A673 (cell line): Measurements from ENCODE around the gene LONP2. TPM values are rescaled to one million over a fixed set of nuclear protein-coding genes. Genes with fewer than 3 reads are reported as not detected.
A peak's percentile ranks its signal among the peaks of the same experiment; 100 is the strongest.
"Not testable (repeated sequence)": the region's sequence is repeated elsewhere in the genome, so short reads cannot be mapped to it uniquely, and the experiment has no call there.

Source experiments
- BruUV-seq: library from RNA; stranded (reverse); fragments of 400-500 nt; replicated peaks from 2 replicates; lab custom pipeline; 2021; lab: Mats Ljungman, UMichigan
- CTCF ChIA-PET: fragments of 300-600 bp; sonication (Branson Sonifier 250); formaldehyde crosslinking; loops from one replicate; lab custom pipeline; 2022; ENCODE audit warnings: antibody characterized with exemption; lab: Charles Lee
- POLR2A ChIA-PET: fragments of 300-600 bp; sonication (Branson Sonifier 250); formaldehyde crosslinking; loops from one replicate; lab custom pipeline; 2022; ENCODE audit warnings: antibody characterized with exemption; ENCODE audit not compliant: low non-redundant PET; lab: Charles Lee
- DNase-seq: peaks from one replicate; pipeline ENCODE4 v3.0.0-alpha.2; 2015; ENCODE audit warnings: low spot score
- H3K27ac ChIP-seq: fragments of 200-600 bp; sonication (generic); 2 replicates; pipeline ENCODE4 v1.5.1; 2016; ENCODE audit warnings: mixed run types, low read depth, mild to moderate bottlenecking, mixed read lengths, antibody characterized with exemption, low read length; ENCODE audit not compliant: poor library complexity, severe bottlenecking
- H3K27me3 ChIP-seq: fragments of 200-600 bp; sonication (generic); replicated peaks from 2 replicates; pipeline ENCODE4 v1.6.1; 2017; ENCODE audit warnings: mixed run types, low read depth, mild to moderate bottlenecking, mixed read lengths, antibody characterized with exemption, low read length; ENCODE audit not compliant: insufficient read depth, poor library complexity
- H3K36me3 ChIP-seq: fragments of 200-600 bp; sonication (generic); 2 replicates; pipeline ENCODE4 v1.6.1; 2016; ENCODE audit warnings: mixed run types, mild to moderate bottlenecking, mixed read lengths, antibody characterized with exemption, low read length; ENCODE audit not compliant: insufficient read depth, poor library complexity, severe bottlenecking
- H3K4me1 ChIP-seq: fragments of 200-600 bp; sonication (generic); 2 replicates; pipeline ENCODE4 v1.6.1; 2017; ENCODE audit warnings: mixed run types, mild to moderate bottlenecking, mixed read lengths, antibody characterized with exemption, low read length; ENCODE audit not compliant: insufficient read depth, poor library complexity, severe bottlenecking
- H3K4me3 ChIP-seq: fragments of 200-600 bp; sonication (generic); 2 replicates; pipeline ENCODE4 v1.5.1; 2016; ENCODE audit warnings: low read depth, mixed run types, mild to moderate bottlenecking, mixed read lengths, low read length; ENCODE audit not compliant: poor library complexity, severe bottlenecking
- H3K9me3 ChIP-seq: fragments of 200-600 bp; sonication (generic); 2 replicates; pipeline ENCODE4 v1.6.1; 2016; ENCODE audit warnings: mixed run types, low read depth, mild to moderate bottlenecking, mixed read lengths, antibody characterized with exemption, low read length; ENCODE audit not compliant: poor library complexity, severe bottlenecking
- CTCF ChIP-seq: fragments of 300-800, 200-600 bp; sonication (generic); conservative IDR thresholded peaks from 2 replicates; pipeline ENCODE4 v1.5.1; 2017; ENCODE audit warnings: low read depth, mild to moderate bottlenecking, antibody characterized with exemption, low read length, moderate library complexity, mixed read lengths
- EZH2 ChIP-seq: fragments of 200-600 bp; sonication (generic); IDR thresholded peaks from 2 replicates; pipeline ENCODE4 v1.6.1; 2017; ENCODE audit warnings: borderline replicate concordance, low read depth, mild to moderate bottlenecking, mixed read lengths, antibody characterized with exemption, low read length; ENCODE audit not compliant: poor library complexity, severe bottlenecking
- intact Hi-C: fragments of 100-400 bp; cut with micrococcal nuclease; formaldehyde crosslinking; loops from one replicate; pipeline ENCODE4 v1.10.0; 2022; ENCODE audit not compliant: unreplicated experiment
- total RNA-seq: library from RNA; stranded (reverse); gene quantifications from 2 replicates; pipeline ENCODE4 v1.2.3, GENCODE V29; 2021

Gene LONP2
- total RNA-seq, 1 experiment from 2014 or later = 48.8 TPM

- Histone ChIP-seq H3K27me3 (no peaks in the 10 kb centered on the region), H3K4me3 (no peak overlapping the region), H3K4me1 (no peaks in the 10 kb centered on the region), H3K36me3 (no peaks in the 10 kb centered on the region), H3K9me3 (no peaks in the 10 kb centered on the region), H3K27ac (no peak overlapping the region)
- no TSS peak for BruUV-seq
- DNase-seq = no peak
- intact Hi-C loops = no loop called here
- TF ChIP-seq CTCF (no peak), EZH2 (no peak)
- POLR2A ChIA-PET = no interaction called here
- CTCF ChIA-PET = no interaction called here
Measured at GRCh38 chr16:48236286-48236685, 7.8 kb upstream of the LONP2 start.

- CTCF ChIA-PET, intact Hi-C loops: not testable (repeated sequence)
Measured at GRCh38 chr16:48240147-48240546, 4.0 kb upstream of the LONP2 start.

GRCh38 chr16:48244863-48245195, 729 bp downstream of the LONP2 start:
- TF ChIP-seq EZH2 = no peak
- TF ChIP-seq CTCF = no peak
- ChIA-PET POLR2A (no interaction called here), CTCF (no interaction called here)
- Histone ChIP-seq H3K4me3 (peak overlapping the region; percentile 92), H3K9me3 (no peaks in the 10 kb centered on the region), H3K27ac (peak overlapping the region; percentile 89), H3K27me3 (no peaks in the 10 kb centered on the region), H3K36me3 (no peaks in the 10 kb centered on the region), H3K4me1 (peaks cover 13% of the 10 kb centered on the region)
- intact Hi-C loops = no loop called here
- no peak for DNase-seq
- BruUV-seq = no TSS peak

More at GRCh38 chr16:48240147-48240546, 4.0 kb upstream of the LONP2 start:
- H3K4me3 ChIP-seq, H3K36me3 ChIP-seq, DNase-seq, H3K4me1 ChIP-seq, BruUV-seq, POLR2A ChIA-PET, H3K9me3 ChIP-seq, H3K27me3 ChIP-seq, H3K27ac ChIP-seq: not testable (repeated sequence)

- intact Hi-C loops = no loop called here
- no peaks in the 10 kb centered on the region for H3K27me3 ChIP-seq
- H3K36me3 ChIP-seq = no peaks in the 10 kb centered on the region
- no TSS peak for BruUV-seq
- no peak overlapping the region for H3K4me3 ChIP-seq
- no peak overlapping the region for H3K27ac ChIP-seq
- TF ChIP-seq CTCF (no peak), EZH2 (no peak)
- H3K4me1 ChIP-seq = peaks cover 13% of the 10 kb centered on the region
- no peaks in the 10 kb centered on the region for H3K9me3 ChIP-seq
- CTCF ChIA-PET = no interaction called here
- no peak for DNase-seq
- POLR2A ChIA-PET = no interaction called here
Measured at GRCh38 chr16:48246066-48246465, 2.0 kb downstream of the LONP2 start.
